ENCODE results near the gene TMBIM6.

DNA sequence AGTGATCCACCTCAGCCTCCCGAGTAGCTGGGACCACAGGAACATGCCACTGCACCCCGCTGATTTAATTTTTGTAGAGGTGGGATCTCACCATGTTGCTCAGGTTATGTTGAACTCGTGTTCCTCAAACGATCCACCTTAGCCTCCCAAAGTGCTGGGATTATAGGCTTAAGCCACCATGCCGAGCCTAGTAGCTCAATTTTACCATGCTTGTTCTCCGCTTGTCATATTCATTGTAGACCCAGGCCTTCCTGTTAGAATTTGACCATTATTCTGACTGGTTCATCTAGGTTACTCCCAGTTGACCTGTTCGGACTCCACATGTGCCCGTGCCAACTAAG, 24.7 kb downstream of the TMBIM6 start:
- TF ChIP-seq EZH2 (IDR thresholded peaks at IDR 0.05) (no peak), POLR2AphosphoS5 (IDR thresholded peaks at IDR 0.05; ENCODE audit: borderline replicate concordance, low read depth, low read length) (no peak), FOXP2 (optimal IDR thresholded peaks at IDR 0.05; ENCODE audit: control extremely low read depth, extremely low read length, insufficient read depth) (no peak)
